ENCODE data around the gene ARHGEF40.

GRCh38 chr14:21070083-21070609 lies at the start of gene ARHGEF40:
- TF ChIP-seq CTCF (IDR thresholded peaks at IDR 0.05; ENCODE audit: insufficient read depth, low read length, poor library complexity, severe bottlenecking) (no peak), EZH2phosphoT487 (conservative IDR thresholded peaks at IDR 0.05; ENCODE audit: low read length) (no peak)
